ENCODE data around the gene KRTCAP2. TPM values are rescaled to one million over a fixed set of nuclear protein-coding genes. Genes with fewer than 3 reads are reported as not detected.
A peak's percentile ranks its signal among the peaks of the same experiment; 100 is the strongest.

Gene KRTCAP2
- total RNA-seq, 1 donor from 2014 or later = 201 TPM

GRCh38 chr1:155175281-155175926, 2.3 kb upstream of the KRTCAP2 start:
- H3K27ac Mint-ChIP-seq (ENCODE audit: unreplicated experiment) = peak overlapping the region; percentile 81
- H3K36me3 Mint-ChIP-seq (ENCODE audit: unreplicated experiment) = peaks cover 16% of the 10 kb centered on the region
- DNase-seq (ENCODE audit: extremely low spot score, unreplicated experiment) = no peak
- H3K4me1 Mint-ChIP-seq (ENCODE audit: unreplicated experiment) = peaks cover 34% of the 10 kb centered on the region
- no peaks in the 10 kb centered on the region for H3K27me3 Mint-ChIP-seq (ENCODE audit: unreplicated experiment)
- TF ChIP-seq CTCF (IDR thresholded peaks at IDR 0.05) = no peak
- peak overlapping the region; percentile 97 for H3K4me3 Mint-ChIP-seq (ENCODE audit: unreplicated experiment)
- H3K9me3 Mint-ChIP-seq (ENCODE audit: unreplicated experiment) = no peaks in the 10 kb centered on the region

- H3K4me1 Mint-ChIP-seq (ENCODE audit: unreplicated experiment) = peaks cover 34% of the 10 kb centered on the region
- DNase-seq (ENCODE audit: extremely low spot score, unreplicated experiment) = peak; percentile 84
Measured at GRCh38 chr1:155174324-155175280, 1.5 kb upstream of the KRTCAP2 start.

GRCh38 chr1:155173478-155174323, 597 bp upstream of the KRTCAP2 start, which contains the start of gene TRIM46:
TSS of gene TRIM46 (plus strand) at chr1:155173849. CDS start at chr1:155173967, 118 bp downstream.
- Mint-ChIP-seq H3K36me3 (ENCODE audit: unreplicated experiment) (peaks cover 17% of the 10 kb centered on the region), H3K4me1 (ENCODE audit: unreplicated experiment) (peaks cover 34% of the 10 kb centered on the region), H3K4me3 (ENCODE audit: unreplicated experiment) (peak within 1 kb of the TSS; percentile 97), H3K27ac (ENCODE audit: unreplicated experiment) (peak within 1 kb of the TSS; percentile 97), H3K27me3 (ENCODE audit: unreplicated experiment) (no peaks in the 10 kb centered on the region), H3K9me3 (ENCODE audit: unreplicated experiment) (no peaks in the 10 kb centered on the region)
- peak; percentile 86 for DNase-seq (ENCODE audit: extremely low spot score, unreplicated experiment)
- peak; percentile 27 for TF ChIP-seq CTCF (IDR thresholded peaks at IDR 0.05)

More at GRCh38 chr1:155174324-155175280, 1.5 kb upstream of the KRTCAP2 start:
- Mint-ChIP-seq H3K36me3 (ENCODE audit: unreplicated experiment) (peaks cover 18% of the 10 kb centered on the region), H3K4me3 (ENCODE audit: unreplicated experiment) (peak overlapping the region; percentile 97), H3K27me3 (ENCODE audit: unreplicated experiment) (no peaks in the 10 kb centered on the region), H3K27ac (ENCODE audit: unreplicated experiment) (peak overlapping the region; percentile 97), H3K9me3 (ENCODE audit: unreplicated experiment) (no peaks in the 10 kb centered on the region)
- no peak for TF ChIP-seq CTCF (IDR thresholded peaks at IDR 0.05)

GRCh38 chr1:155171836-155172731, 1.0 kb downstream of the KRTCAP2 start:
- Mint-ChIP-seq H3K36me3 (ENCODE audit: unreplicated experiment) (peaks cover 11% of the 10 kb centered on the region), H3K27ac (ENCODE audit: unreplicated experiment) (peak overlapping the region; percentile 97), H3K4me3 (ENCODE audit: unreplicated experiment) (peak overlapping the region; percentile 97), H3K27me3 (ENCODE audit: unreplicated experiment) (no peaks in the 10 kb centered on the region), H3K9me3 (ENCODE audit: unreplicated experiment) (no peaks in the 10 kb centered on the region), H3K4me1 (ENCODE audit: unreplicated experiment) (peaks cover 42% of the 10 kb centered on the region)
- DNase-seq (ENCODE audit: extremely low spot score, unreplicated experiment) = peak; percentile 27
- no peak for TF ChIP-seq CTCF (IDR thresholded peaks at IDR 0.05)

Data from osteocyte (in vitro differentiated cells).